ENCODE results near the gene KCTD1.

Gene KCTD1

DNA sequence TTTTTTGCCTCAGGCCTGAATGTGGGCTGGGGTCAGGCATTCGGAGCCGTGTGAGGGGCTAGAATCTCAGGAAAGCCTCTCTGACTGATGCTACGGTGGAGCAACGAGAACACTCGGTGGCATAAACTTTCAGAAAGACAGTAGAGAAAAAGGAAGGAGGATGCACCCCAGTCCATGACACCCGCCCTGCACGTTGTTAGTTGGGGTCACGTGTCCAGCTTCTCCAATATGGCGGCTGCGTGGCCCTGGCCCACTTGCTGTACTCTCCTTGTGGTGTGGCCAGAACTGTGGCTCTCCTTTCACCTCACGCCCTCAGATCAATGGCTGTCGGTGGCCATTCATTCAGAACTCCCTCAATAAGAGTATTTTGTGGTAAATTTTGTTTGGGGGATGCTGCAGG, 131.2 kb downstream of the KCTD1 start:
- Histone ChIP-seq H3K9me3 (ENCODE audit: insufficient read depth, low read depth, low read length) (no peaks in the 10 kb centered on the region), H3K79me2 (ENCODE audit: insufficient read depth, low read length) (no peaks in the 10 kb centered on the region), H3K4me2 (ENCODE audit: low read depth, low read length, poor library complexity, severe bottlenecking) (no peak overlapping the region), H2AFZ (ENCODE audit: low read length) (no peak overlapping the region), H3K9ac (ENCODE audit: low read depth, low read length, poor library complexity, severe bottlenecking) (no peak overlapping the region), H3K4me3 (ENCODE audit: low read length, poor library complexity, severe bottlenecking) (no peak overlapping the region), H3K4me1 (ENCODE audit: insufficient read depth, low read length, poor library complexity, severe bottlenecking) (no peaks in the 10 kb centered on the region), H4K20me1 (ENCODE audit: insufficient read depth, low read length, poor library complexity, severe bottlenecking) (no peaks in the 10 kb centered on the region), H3K9me2 (replicated peaks; ENCODE audit: low read depth, low read length) (no peaks in the 10 kb centered on the region), H3K36me3 (ENCODE audit: insufficient read depth, low read length) (no peaks in the 10 kb centered on the region), H3K27me3 (ENCODE audit: insufficient read depth, low read length, poor library complexity, severe bottlenecking) (no peaks in the 10 kb centered on the region), H3F3A (ENCODE audit: low read depth) (no peaks in the 10 kb centered on the region)
- TF ChIP-seq EZH2phosphoT487 (IDR thresholded peaks at IDR 0.05; ENCODE audit: borderline replicate concordance): no peak
- TF ChIP-seq, protein P1, sequence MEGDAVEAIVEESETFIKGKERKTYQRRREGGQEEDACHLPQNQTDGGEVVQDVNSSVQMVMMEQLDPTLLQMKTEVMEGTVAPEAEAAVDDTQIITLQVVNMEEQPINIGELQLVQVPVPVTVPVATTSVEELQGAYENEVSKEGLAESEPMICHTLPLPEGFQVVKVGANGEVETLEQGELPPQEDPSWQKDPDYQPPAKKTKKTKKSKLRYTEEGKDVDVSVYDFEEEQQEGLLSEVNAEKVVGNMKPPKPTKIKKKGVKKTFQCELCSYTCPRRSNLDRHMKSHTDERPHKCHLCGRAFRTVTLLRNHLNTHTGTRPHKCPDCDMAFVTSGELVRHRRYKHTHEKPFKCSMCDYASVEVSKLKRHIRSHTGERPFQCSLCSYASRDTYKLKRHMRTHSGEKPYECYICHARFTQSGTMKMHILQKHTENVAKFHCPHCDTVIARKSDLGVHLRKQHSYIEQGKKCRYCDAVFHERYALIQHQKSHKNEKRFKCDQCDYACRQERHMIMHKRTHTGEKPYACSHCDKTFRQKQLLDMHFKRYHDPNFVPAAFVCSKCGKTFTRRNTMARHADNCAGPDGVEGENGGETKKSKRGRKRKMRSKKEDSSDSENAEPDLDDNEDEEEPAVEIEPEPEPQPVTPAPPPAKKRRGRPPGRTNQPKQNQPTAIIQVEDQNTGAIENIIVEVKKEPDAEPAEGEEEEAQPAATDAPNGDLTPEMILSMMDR (conservative IDR thresholded peaks at IDR 0.05; ENCODE audit: low read length): no peak

DNA sequence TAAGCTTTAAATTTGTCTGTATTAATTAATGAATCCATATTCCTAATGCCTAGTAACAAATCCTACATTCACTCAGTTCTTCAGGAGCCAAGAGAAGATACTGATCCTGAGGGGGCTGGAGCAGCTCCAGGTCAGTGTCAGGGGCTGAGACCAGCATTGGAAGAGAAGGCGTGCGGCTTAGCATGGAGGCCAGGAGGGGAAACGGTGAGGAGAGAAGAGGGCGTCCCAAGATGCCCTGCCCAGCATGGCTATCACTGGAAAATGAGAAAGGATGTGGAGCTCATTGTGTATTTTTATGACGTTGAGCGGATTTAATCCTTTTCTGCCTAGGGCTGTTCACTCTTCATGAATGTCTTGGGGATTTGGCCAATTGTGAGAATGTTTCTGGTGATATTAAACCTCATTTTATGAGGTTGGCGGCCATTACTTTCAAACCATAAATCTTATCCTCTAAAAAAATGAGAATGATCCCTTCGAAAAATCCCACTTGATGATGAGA, 131.7 kb downstream of the KCTD1 start:
- Histone ChIP-seq H3K4me2 (ENCODE audit: low read depth, low read length, poor library complexity, severe bottlenecking) (no peak overlapping the region), H4K20me1 (ENCODE audit: insufficient read depth, low read length, poor library complexity, severe bottlenecking) (no peaks in the 10 kb centered on the region), H3K4me3 (ENCODE audit: low read length, poor library complexity, severe bottlenecking) (no peak overlapping the region), H3K79me2 (ENCODE audit: insufficient read depth, low read length) (no peaks in the 10 kb centered on the region), H3K9me2 (replicated peaks; ENCODE audit: low read depth, low read length) (no peaks in the 10 kb centered on the region), H3K4me1 (ENCODE audit: insufficient read depth, low read length, poor library complexity, severe bottlenecking) (no peaks in the 10 kb centered on the region), H2AFZ (ENCODE audit: low read length) (no peak overlapping the region), H3K9me3 (ENCODE audit: insufficient read depth, low read depth, low read length) (no peaks in the 10 kb centered on the region), H3F3A (ENCODE audit: low read depth) (no peaks in the 10 kb centered on the region), H3K9ac (ENCODE audit: low read depth, low read length, poor library complexity, severe bottlenecking) (no peak overlapping the region), H3K27me3 (ENCODE audit: insufficient read depth, low read length, poor library complexity, severe bottlenecking) (no peaks in the 10 kb centered on the region), H3K36me3 (ENCODE audit: insufficient read depth, low read length) (no peaks in the 10 kb centered on the region)
- TF ChIP-seq EZH2phosphoT487 (IDR thresholded peaks at IDR 0.05; ENCODE audit: borderline replicate concordance): no peak
- TF ChIP-seq, protein P1 (conservative IDR thresholded peaks at IDR 0.05; ENCODE audit: low read length): no peak

DNA sequence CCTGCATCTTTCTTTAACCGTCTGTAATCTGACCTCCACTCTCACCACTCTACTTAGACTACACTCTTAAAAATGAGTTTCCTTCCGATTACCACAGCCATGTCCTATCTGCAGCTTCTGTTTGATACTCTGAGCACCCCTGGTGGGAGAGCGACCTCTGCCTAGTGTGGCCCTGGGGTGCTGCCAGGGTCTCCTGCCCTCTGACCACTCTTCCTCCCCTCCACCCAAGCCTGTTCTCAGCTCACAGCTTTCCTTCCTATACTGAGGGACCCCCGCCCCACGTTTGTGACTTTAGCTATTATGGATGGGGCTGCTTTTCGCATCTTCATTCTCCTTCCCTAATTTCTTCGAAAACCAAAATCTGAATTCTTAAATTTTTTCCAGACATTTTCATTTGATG, 132.7 kb downstream of the KCTD1 start:
- Histone ChIP-seq H2AFZ (ENCODE audit: low read length) (no peak overlapping the region), H3K4me1 (ENCODE audit: insufficient read depth, low read length, poor library complexity, severe bottlenecking) (no peaks in the 10 kb centered on the region), H3K36me3 (ENCODE audit: insufficient read depth, low read length) (no peaks in the 10 kb centered on the region), H3K4me3 (ENCODE audit: low read length, poor library complexity, severe bottlenecking) (no peak overlapping the region), H3F3A (ENCODE audit: low read depth) (no peaks in the 10 kb centered on the region), H4K20me1 (ENCODE audit: insufficient read depth, low read length, poor library complexity, severe bottlenecking) (no peaks in the 10 kb centered on the region), H3K9ac (ENCODE audit: low read depth, low read length, poor library complexity, severe bottlenecking) (no peak overlapping the region), H3K27me3 (ENCODE audit: insufficient read depth, low read length, poor library complexity, severe bottlenecking) (no peaks in the 10 kb centered on the region), H3K4me2 (ENCODE audit: low read depth, low read length, poor library complexity, severe bottlenecking) (no peak overlapping the region), H3K9me2 (replicated peaks; ENCODE audit: low read depth, low read length) (no peaks in the 10 kb centered on the region), H3K79me2 (ENCODE audit: insufficient read depth, low read length) (no peaks in the 10 kb centered on the region), H3K9me3 (ENCODE audit: insufficient read depth, low read depth, low read length) (no peaks in the 10 kb centered on the region)
- TF ChIP-seq EZH2phosphoT487 (IDR thresholded peaks at IDR 0.05; ENCODE audit: borderline replicate concordance): no peak
- TF ChIP-seq, protein P1 (conservative IDR thresholded peaks at IDR 0.05; ENCODE audit: low read length): no peak
